Activated CD4-positive, CD25-positive, alpha-beta regulatory T cell (primary cell): ENCODE results near the gene LGALS14.
"Not testable (repeated sequence)": the region's sequence is repeated elsewhere in the genome, so short reads cannot be mapped to it uniquely, and the experiment has no call there.

Experiments used
- DNase-seq, 4 experiments: peaks; one replicate each; lab custom pipeline; 2025; lab: John Stamatoyannopoulos, UW

Gene LGALS14

DNA sequence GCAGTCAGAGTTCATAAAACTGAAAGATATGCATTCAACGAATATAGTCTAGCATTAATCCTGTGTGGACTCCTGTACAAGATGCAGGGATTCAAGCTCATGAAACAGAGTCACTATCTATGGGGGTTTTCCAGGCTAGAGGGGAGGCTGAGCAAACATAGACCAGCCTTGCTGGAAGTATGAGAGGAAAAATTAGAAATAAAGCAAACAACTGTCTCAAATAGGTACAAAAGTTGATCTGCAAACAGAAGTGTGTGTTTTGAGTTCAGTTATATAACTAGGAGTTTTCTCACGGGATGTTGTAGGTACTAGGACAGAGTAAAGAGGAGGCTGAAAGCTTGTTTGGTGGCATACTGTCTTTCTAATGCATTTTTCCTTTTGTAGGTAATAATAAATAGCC, 8.5 kb upstream of the LGALS14 start:
- no peak for DNase-seq

DNA sequence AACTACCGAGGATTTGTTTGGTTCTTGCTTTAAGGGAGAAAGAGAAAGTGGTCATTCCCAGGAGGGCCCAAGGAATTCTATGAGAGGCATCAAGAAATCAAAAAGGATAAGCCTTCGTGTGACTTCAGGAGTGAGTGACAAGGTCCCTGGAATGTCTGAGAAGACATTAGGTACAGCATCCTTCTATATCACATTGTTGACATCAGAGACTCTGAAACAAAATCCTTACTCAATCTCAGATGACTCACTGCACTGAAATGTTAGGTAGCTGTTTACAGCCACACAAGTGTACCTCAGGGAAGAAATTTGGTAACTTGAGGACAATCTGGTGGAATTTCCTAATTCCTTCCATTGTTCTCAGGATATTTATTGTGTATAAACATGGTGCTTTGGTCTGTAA, 7.9 kb upstream of the LGALS14 start:
- no peak for DNase-seq

DNA sequence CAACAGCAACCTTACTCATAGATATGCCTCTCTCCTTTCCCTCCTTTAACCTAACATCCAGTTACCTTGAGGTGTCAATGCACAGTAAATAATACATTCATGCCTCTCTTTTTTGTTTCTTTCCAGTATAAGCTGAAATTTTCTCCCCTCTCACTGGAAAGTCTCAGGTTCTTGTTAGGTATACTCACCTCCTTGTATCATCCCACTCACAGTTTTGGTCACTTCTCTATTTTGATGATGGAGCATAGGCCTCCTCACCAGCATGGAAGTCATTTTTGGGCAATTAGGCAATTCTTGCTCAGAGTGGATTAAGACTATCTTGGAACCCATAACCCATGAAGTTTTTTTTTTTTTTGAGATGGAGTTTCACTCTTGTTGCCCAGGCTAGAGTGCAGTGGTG, 5.7 kb upstream of the LGALS14 start:
- DNase-seq, result no peak

DNA sequence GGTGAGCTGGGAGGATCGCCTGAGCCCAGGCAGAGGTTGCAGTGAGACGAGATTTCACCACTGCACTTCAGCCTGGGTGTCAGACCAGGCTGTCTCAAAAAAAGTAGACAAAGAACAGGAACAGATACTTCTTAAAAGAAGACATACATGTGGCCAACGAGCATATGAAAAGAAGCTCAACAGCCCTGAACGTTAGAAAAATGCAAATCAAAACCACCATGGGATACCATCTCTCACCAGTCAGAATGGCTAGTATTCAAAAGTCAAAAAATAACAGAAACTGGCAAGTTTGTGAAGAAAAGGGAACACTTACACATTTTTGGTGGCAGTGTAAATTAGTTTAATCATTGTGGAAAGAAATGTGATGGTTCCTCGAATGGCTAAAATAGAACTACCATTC, 3.0 kb upstream of the LGALS14 start:
- DNase-seq, result no peak

DNA sequence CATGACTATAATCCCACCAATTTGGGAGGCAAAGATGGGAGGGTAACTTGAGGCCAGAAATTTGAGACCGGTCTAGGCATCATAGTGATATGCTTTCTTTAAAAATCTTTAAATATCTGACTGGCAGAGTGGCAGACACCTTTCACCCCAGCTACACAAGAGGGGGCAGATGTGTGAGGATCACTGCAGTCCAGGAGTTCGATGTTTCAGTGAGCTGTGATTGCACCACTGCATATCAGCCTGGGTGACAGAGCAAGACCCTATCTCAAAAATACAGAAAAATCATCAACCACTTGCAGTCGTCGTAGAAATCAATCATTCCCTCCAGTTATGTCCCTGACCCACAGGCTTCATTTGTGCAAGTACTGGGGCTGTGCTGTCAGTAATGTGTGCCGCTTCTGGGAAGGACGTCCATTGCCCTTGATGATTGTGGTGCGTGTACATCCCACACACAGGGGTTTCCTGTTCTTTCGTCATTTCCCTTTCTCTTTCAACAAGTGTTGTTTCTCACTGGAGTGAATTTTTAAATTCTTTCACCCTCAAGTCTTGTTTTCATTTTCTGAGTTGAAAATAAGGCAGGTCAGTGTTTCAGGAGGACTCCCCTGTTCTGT, 1.4 kb downstream of the LGALS14 start:
- no peak for DNase-seq

DNA sequence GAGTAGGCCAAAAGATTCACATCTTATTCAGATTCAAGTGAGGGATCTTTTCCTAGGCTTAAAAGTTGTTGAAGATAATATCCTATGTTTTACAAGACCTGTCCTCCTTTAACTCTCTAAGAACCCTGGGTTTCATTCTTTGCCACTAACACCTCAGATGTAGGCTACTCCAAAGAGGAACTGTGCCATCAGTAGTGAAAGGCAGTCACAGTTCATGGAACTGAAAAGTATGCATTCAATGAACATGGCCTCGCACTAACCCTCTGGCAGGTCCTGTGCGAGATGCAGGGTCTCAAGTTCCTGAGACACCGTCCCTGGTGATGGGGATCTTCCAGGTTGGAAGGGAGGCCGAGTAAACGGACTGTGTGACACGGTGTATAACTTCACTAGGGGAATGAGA, 4.3 kb downstream of the LGALS14 start:
- no peak for DNase-seq

DNA sequence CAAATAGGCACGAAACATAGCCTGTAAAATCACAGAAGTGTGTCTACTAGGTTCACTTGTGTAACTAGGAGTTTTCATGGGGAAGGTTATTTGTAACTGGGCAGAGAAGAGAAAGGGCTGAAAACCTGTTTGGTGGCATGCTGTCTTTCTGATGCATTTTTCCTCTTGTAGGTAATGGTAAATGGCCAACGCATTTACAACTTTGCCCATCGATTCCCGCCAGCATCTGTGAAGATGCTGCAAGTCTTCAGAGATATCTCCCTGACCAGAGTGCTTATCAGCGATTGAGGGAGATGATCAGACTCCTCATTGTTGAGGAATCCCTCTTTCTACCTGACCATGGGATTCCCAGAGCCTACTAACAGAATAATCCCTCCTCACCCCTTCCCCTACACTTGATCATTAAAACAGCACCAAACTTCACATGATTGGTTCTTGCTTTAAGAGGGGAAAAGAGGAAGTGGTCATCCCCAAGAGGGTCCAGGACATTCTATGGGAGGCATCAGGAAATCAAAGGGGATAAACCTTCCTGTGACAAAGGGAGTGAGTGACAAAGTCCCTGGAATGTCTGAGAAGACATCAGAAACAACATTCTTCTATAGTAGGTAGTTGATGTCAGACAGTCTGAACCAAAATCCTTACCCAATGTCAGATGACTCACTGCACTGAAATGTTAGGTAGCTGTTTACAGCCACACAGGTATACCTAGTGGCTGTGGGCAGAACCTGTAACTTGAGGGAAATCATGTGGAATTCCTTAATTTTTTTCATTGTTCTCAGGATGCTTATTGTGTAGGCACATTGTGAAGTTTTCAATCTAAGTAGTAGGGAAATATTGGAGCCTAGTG, 5.0 kb downstream of the LGALS14 start:
- DNase-seq, result no peak

DNA sequence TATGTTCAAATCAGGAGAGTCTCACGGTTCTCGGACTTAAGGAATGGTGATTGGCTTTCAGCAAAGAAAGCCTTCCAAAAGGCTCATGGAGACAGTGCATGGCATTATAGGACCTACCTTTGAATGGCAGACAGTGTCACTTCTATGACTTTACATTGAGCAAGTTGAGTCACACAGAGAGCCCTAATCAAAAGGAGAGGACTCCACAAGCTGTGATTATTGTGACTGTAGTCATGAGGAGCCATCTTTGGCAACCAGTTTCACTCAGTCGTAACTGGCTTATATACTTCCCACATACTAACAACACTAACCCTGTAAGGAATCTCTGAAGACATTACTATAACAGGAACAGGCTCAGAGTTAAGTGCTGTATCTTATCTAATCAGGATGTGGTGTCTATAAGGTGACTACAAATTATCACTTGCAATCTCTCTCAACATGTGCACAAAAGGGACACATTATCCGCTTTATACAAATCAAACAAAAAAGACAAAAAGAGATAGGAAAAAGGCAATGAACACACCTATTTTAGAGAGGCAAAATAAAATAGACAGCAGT, 6.1 kb downstream of the LGALS14 start:
- DNase-seq, result no peak

DNA sequence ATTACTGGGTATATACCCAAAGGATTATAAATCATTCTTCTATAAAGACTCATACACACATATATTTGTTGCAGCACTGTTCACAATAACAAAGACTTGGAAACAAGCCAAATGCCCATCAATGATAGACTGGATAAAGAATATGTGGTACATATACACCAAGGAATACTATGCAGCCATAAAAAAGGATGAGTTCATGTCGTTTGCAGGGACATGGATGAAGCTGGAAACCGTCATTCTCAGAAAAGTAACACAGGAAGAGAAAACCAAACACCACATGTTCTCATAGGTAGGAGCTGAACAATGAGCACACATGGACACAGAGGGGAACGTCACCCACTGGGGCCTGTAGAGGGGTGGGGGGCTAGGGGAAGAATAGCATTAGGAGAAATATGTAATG, 15.9 kb downstream of the LGALS14 start:
- not testable (repeated sequence) for DNase-seq

DNA sequence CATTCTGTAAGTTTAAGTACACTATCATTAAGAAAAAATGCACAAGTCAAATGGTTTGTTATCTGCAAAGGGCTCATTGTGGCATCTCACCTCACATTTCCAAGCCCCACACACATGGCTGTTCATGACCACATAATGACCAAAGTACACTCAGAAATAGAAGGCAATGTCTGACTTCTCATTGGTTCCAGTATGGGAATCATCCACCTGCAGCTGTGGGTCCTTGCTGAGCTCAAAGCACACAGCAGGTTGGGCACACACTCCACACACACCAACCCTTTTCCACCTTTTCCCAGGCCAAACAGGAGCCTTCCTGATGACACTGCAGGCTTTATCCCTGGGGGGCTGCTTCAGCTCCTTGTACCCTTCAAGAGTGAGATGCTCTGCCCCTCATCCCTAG, 21.7 kb downstream of the LGALS14 start:
- DNase-seq, result no peak

DNA sequence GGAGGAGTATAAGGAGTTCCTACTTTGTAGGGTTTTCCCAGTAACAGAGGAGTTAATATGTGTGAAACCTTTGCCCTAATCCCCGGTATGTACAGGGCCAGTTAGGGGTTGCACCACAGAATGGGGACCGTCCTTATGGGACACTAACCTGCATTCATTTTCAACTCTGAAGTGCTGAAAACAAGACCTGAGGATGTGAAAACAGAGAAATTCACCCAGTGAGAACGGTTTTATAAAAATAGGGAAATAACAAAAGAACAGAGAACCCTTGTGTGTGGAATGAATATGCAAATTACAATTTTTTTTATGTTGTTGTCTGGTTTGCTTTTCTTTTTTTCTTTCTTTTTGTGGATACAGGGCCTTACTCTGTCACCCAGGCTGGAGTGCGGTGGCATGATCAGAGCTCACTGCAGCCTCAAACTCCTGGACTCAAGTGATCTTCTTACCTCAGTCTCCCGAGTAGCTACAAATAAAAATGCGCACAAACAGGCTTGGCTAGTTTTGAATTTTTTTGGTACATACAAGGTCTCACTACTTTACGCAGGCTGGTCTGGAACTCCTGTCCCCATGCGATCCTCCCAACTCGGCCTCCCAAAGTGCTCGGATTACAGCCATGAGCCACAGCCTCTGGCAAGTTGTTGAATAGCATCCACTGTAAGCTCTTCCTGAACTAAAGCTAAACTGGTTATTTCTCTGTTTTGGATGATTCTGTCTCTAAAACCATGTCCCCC, 23.0 kb downstream of the LGALS14 start:
- no peak for DNase-seq

DNA sequence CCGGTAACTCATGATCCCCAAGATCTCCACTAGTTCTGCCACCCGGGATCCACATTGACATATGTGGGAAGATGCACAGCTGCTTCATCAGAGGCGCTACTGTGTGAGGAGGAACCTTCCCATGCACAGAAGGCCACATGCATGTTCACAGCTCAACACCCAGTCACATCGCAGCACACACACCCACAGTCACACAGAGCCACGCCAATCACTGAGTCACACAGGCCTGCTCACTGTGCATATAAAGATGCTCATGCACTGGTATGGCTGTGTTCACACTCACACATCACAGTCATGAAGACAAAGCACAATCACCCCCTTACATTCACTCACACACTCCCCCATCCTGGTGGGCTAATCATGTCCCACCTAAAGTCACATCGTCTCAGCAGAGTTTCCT, 23.8 kb downstream of the LGALS14 start:
- DNase-seq, result no peak

DNA sequence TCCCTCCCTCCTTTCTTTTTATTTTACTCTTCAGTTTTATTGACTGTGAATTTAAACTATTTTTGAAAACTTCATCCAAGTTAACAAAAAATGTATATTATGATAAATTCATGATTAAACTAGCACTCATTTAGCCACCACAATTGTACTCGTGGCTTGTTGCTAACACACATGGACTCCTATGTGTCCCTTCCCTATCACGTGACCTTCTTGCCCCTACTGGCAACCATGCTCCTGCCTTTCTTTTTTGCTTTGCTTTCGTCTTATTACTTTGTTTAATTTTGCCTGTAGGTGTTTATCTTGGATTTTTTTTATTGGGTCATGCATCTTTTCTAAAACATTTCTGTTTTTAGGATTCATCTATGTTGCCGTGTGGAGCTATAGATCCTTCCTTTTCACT, 25.3 kb downstream of the LGALS14 start:
- no peak for DNase-seq

DNA sequence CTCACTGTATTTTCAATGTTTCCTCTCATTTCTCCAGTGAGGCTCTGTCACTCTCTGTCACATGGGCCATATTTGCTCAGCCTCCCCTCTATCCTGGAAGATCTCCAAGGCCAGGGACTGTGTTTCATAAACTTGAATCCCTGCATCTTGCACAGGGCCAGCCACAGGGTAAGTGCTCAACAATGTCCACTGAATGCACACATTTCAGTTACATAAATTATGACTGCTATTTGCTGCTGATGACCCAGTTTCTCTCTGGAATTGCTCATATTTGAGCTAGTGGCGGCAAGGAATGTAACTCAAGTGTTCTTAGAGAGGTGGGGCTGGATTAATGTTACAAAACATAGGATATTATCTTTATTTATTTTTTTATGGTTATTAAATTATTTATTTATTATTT, 27.4 kb downstream of the LGALS14 start:
- no peak for DNase-seq

DNA sequence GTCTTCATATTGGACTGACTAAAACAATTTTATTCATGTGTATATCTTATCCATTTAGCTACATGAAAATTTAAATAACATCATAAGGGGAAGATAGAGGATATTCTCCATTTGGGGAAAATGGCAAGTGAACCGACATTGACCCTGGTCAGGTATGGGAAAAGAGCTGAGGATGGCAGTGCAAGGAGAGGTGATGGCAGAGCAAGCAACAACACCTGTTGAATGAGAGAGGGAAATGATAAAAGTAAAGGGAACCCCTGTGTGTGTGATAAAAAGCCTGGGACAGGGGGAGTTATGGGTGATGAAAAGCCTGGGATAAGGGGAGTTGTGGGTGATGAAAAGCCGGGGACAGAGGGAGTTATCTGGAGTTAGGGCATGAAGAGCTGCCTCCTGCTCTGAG, 29.6 kb downstream of the LGALS14 start:
- DNase-seq, result no peak

DNA sequence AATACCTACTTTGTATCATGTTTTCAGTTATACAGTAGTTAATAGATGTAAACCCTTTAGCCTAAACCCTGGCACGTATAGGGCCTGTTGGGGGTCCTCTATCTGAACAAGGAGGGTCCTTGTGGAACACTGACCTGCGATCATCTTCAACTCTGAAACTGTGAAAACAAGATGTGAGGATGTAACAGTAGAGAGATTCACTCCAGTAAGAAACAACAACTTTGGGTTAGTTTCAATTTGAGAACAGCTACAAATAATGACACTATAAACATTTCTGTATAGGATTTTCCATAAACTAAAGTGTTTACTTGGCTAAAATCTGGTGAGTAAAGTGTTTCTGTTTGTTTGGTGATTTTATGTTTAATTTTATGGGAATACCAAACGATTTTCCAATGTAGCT, 31.4 kb downstream of the LGALS14 start:
- DNase-seq, result no peak

DNA sequence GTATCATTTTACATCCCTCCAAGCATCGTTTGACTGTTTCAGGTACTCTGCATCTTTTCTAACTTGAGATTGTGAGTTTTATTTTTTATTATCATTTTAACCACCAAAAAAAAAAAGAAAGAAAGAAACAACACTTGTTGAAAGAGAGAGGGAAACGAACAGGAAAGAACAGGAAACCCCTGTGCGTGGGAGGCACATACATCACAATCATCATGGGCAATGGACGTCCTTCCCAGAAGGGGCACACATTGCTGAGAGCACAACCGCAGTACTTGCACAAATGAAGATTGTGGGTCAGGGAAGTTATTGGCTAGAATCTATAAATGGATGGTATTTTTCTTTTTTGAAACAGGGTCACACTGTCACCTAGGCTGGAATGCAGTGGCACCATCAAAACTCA, 31.8 kb downstream of the LGALS14 start:
- DNase-seq, result no peak

DNA sequence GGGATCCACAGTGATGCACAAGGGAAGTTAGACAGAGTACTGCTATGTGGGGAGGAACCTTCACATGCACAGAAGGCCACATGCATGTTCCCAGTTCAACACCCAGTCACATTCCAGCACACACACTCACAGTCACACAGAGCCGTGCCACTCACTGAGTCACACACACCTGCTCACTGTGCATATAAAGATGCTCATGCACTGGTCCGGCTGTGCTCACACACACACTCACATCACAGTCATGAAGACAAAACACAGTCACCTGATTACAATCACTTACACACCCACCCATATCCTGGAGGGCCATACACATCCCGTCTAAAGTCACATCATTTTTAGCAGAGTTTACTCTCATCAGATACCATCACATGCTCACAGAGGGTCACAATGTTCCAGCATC, 33.1 kb downstream of the LGALS14 start:
- DNase-seq, result no peak

DNA sequence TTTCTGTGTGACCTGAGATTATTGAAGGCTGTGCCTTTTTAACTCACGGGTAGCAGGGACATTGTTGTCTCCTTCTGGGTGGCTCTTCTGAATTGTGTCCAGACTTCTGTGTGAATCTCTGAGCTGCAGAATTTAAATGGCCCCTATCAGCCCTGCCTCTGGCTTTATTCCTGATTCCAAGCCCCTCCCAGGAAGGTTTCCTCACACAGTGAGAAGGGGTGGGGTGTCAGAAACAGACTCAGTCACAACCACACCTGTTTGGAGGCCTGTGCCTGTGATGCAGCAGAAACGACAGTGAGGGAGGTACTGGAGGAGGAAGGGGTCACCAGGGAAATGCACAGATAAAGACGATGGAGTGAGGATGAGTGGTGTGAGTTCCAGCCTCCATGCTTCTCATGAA, 33.6 kb downstream of the LGALS14 start, which contains the start of gene CLC:
Gene CLC (minus strand): TSS at position 139 of the 400 bp plus-strand sequence. CDS start 77 bp downstream, at position 62.
- no peak for DNase-seq

DNA sequence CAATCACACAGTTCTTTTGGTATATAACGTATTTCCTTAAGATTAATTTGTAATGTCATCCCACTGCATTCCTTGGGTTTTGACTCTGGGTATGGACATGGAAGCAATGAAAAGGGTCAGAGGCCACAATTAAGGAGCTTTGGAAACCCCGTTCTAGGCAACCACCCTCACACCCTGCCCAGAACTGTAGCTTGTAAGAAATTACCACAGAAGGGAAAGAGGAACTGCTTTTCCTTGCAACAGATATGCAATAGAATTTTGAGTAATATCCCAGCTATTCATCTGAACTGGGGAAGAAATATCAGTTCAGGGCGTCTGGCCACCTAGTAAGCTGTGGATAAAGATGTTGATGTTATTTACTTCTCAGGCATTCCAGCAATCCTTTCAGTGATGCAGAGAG, 34.5 kb downstream of the LGALS14 start:
- DNase-seq, result no peak

DNA sequence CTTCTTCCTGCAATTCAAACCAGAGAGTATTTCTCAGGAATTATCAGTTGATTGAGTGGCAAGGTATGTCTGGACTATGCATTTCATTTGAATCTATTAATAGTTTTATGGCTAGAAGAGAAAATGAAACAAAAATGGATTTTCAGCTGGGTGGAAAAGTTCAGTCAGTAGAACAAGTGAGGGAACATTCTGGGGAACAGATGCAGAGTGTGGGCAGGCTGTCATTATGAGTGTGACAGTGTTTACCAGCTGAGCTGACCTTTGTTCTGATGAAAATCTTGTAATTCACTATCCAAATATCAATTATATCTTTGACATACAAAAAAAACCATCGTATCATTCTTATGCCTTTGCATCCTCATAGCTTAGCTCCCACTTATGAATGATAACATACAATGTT, 36.1 kb downstream of the LGALS14 start:
- DNase-seq, result no peak

DNA sequence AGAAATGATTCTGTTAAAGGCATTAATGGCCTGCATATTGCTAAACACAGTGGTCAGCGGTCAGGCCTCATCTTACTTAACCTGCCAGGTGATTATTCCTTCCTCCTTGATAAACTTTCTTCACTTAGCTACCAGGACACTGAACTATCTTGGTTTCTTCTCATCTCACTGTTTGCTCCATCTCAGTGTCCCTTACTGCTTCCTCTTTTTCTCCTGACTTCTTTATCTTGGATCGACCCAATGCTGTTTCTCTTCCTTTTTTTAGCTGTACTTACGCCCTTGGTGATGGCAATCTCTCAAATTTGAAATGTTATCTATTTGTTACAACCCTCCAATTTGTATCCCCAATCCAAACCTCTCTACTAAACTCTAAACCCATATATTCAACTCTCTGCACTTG, 41.4 kb downstream of the LGALS14 start:
- DNase-seq, result no peak
